OCI-LY7 (cell line): Measurements from ENCODE around the gene BGLAP. TPM values are rescaled to one million over a fixed set of nuclear protein-coding genes. Genes with fewer than 3 reads are reported as not detected.

ENCODE experiments used
- BruUV-seq: library from RNA; stranded (reverse); fragments of 400-500 nt; replicated peaks from 2 replicates; lab custom pipeline; 2021; lab: Mats Ljungman, UMichigan
- CTCF ChIA-PET: fragments of 300-600 bp; sonication (Branson Sonifier 250); formaldehyde crosslinking; loops from one replicate; lab custom pipeline; 2022; ENCODE audit warnings: antibody characterized with exemption; ENCODE audit not compliant: unreplicated experiment; lab: Charles Lee
- POLR2A ChIA-PET: fragments of 300-600 bp; sonication (Branson Sonifier 250); formaldehyde crosslinking; loops from one replicate; lab custom pipeline; 2022; ENCODE audit warnings: antibody characterized with exemption; lab: Charles Lee
- DNase-seq: peaks from one replicate; pipeline ENCODE4 v3.0.0-alpha.2; 2015; ENCODE audit warnings: low spot score
- H2AFZ ChIP-seq: fragments of 200-600 bp; sonication (generic), shearing (Covaris generic); 2 replicates; pipeline ENCODE4 v1.6.1; 2014; ENCODE audit warnings: mild to moderate bottlenecking, antibody characterized with exemption, low read length, moderate library complexity
- H3K27ac ChIP-seq: fragments of 200-600 bp; sonication (generic); 2 replicates; pipeline ENCODE4 v1.5.1; 2014; ENCODE audit warnings: mixed run types, low read depth, mild to moderate bottlenecking, moderate library complexity, low read length, inconsistent platforms; ENCODE audit not compliant: poor library complexity, severe bottlenecking
- H3K36me3 ChIP-seq: fragments of 200-600 bp; sonication (generic); 2 replicates; pipeline ENCODE4 v1.6.1; 2014; ENCODE audit warnings: mild to moderate bottlenecking, antibody characterized with exemption, low read length, moderate library complexity, mixed read lengths; ENCODE audit not compliant: insufficient read depth
- H3K4me1 ChIP-seq: fragments of 200-600 bp; sonication (generic); 2 replicates; pipeline ENCODE4 v1.5.1; 2014; ENCODE audit warnings: mild to moderate bottlenecking, low read length; ENCODE audit not compliant: insufficient read depth, poor library complexity, severe bottlenecking
- H3K4me2 ChIP-seq: fragments of 200-600 bp; sonication (generic); 2 replicates; pipeline ENCODE4 v1.6.1; 2014; ENCODE audit warnings: mild to moderate bottlenecking, low read length
- H3K4me3 ChIP-seq: fragments of 200-600 bp; sonication (generic); 2 replicates; pipeline ENCODE4 v1.5.1; 2014; ENCODE audit warnings: mild to moderate bottlenecking, low read depth, low read length; ENCODE audit not compliant: poor library complexity, severe bottlenecking
- H3K79me2 ChIP-seq: fragments of 200-600 bp; sonication (generic); 2 replicates; pipeline ENCODE4 v1.6.1; 2016; ENCODE audit warnings: low read depth, mild to moderate bottlenecking, low read length, moderate library complexity, mixed read lengths; ENCODE audit not compliant: insufficient read depth
- H3K9me2 ChIP-seq: fragments of 200-600 bp; sonication (generic); 2 replicates; pipeline ENCODE4 v1.6.1; 2016; ENCODE audit warnings: mild to moderate bottlenecking, low read length, mixed read lengths; ENCODE audit not compliant: insufficient read depth
- H3K9me3 ChIP-seq: fragments of 200-600 bp; sonication (generic); 2 replicates; pipeline ENCODE4 v1.6.1; 2014; ENCODE audit warnings: mild to moderate bottlenecking, mixed run types, low read length, mixed read lengths
- H4K20me1 ChIP-seq: fragments of 200-600 bp; sonication (generic); 2 replicates; pipeline ENCODE4 v1.6.1; 2014; ENCODE audit warnings: mild to moderate bottlenecking, antibody characterized with exemption, low read length, moderate library complexity, mixed read lengths; ENCODE audit not compliant: insufficient read depth
- EZH2phosphoT487 ChIP-seq: fragments of 200-600 bp; sonication (generic); IDR thresholded peaks from 2 replicates; pipeline ENCODE4 v1.6.1; 2018; ENCODE audit warnings: low read depth, borderline replicate concordance, mild to moderate bottlenecking, mixed run types, antibody characterized with exemption, low read length, moderate library complexity, mixed read lengths
- intact Hi-C: fragments of 100-400 bp; cut with micrococcal nuclease; formaldehyde crosslinking; loops from one replicate; pipeline ENCODE4 v1.10.0; 2022; ENCODE audit not compliant: unreplicated experiment
- total RNA-seq, 2 experiments: library from RNA; depleted of rRNA in 1 of 2; stranded (reverse); fragments of >200 nt in 1 of 2; shearing (Covaris generic) in 1 of 2; gene quantifications; 2 replicates each; pipeline ENCODE4 v1.2.3, GENCODE V29; 2014 to 2022
- TF ChIP-seq, protein P1 (sequence below): fragments of 200-600 bp; sonication (generic); conservative IDR thresholded peaks from 2 replicates; pipeline ENCODE4 v1.5.1; 2014; ENCODE audit warnings: mild to moderate bottlenecking, antibody characterized with exemption, low read length, moderate library complexity, mixed read lengths

The BGLAP gene
- total RNA-seq, 2 experiments from 2014 or later = 3.7 to 6.0 TPM

DNA sequence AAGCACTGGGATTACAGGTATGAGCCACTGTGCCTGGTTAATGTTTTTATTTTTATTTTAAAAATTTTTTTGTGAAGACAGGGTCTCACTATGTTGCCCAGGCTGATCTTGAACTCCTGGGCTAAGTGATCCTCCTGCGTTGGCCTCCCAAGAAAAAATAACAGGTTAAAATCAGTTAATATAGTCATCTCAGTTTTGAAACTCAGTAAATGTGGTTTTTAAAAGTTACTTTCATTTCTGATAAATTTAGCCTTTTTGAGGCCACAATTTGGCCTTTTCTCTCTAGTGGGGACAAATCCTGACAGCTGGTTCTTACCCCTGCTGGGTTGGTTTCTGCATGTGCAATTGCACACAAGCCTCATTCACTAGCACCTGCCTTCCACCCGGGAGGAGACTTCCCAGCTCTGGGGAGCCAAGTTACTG, 15.9 kb upstream of the BGLAP start:
- no TSS peak for BruUV-seq
- no peaks in the 10 kb centered on the region for H3K9me3 ChIP-seq
- H3K4me2 ChIP-seq = peak overlapping the region; percentile 22; the same call in 1 of the 2 replicates
- ChIA-PET CTCF (interaction anchor here (1.2 kb wide), 1 partner anchor 75 kb away, joined by 3 read pairs; no protein-coding TSS in a partner anchor), POLR2A (interaction anchor here (0.6 to 3.7 kb wide), 6 partner anchors 13 to 860 kb away, joined by 3 to 18 read pairs (median 5); partner anchors contain the start of gene PMF1)
- H3K4me1 ChIP-seq = peaks cover 15% of the 10 kb centered on the region
- no peaks in the 10 kb centered on the region for H3K79me2 ChIP-seq
- H3K4me3 ChIP-seq = no peak overlapping the region
- H3K27ac ChIP-seq = peak overlapping the region; percentile 39
- DNase-seq = no peak
- TF ChIP-seq EZH2phosphoT487 = no peak
- TF ChIP-seq, protein P1, sequence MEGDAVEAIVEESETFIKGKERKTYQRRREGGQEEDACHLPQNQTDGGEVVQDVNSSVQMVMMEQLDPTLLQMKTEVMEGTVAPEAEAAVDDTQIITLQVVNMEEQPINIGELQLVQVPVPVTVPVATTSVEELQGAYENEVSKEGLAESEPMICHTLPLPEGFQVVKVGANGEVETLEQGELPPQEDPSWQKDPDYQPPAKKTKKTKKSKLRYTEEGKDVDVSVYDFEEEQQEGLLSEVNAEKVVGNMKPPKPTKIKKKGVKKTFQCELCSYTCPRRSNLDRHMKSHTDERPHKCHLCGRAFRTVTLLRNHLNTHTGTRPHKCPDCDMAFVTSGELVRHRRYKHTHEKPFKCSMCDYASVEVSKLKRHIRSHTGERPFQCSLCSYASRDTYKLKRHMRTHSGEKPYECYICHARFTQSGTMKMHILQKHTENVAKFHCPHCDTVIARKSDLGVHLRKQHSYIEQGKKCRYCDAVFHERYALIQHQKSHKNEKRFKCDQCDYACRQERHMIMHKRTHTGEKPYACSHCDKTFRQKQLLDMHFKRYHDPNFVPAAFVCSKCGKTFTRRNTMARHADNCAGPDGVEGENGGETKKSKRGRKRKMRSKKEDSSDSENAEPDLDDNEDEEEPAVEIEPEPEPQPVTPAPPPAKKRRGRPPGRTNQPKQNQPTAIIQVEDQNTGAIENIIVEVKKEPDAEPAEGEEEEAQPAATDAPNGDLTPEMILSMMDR = no peak
- intact Hi-C loops = loop anchor here (5.0 kb wide), 1 partner anchor 134 kb away; no protein-coding TSS in a partner anchor
- H2AFZ ChIP-seq = no peak overlapping the region
- H3K36me3 ChIP-seq = peaks cover 39% of the 10 kb centered on the region
- H4K20me1 ChIP-seq = no peaks in the 10 kb centered on the region
- no peaks in the 10 kb centered on the region for H3K9me2 ChIP-seq

DNA sequence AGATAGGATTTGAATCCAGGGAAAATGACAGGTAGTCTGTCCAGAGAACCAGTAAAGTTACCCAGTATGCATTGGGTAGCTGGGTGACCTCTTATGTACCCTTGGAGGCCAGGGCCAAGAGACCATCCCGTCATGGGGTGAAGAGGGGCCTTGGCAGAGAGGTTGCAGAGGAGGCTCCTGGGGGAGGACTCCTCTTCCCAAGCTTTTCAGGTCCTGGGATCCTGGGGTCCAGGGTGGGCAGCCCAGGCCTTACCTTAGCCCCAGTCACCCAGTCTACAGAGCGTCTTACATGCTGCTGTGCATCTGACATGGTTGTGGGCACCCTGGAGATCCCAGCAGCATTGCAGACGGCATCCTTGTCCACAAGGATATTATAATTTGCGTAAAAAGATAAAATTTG, 15.2 kb upstream of the BGLAP start:
- H3K9me2 ChIP-seq = no peaks in the 10 kb centered on the region
- no peaks in the 10 kb centered on the region for H4K20me1 ChIP-seq
- DNase-seq = no peak
- H3K79me2 ChIP-seq = no peaks in the 10 kb centered on the region
- H3K4me3 ChIP-seq = no peak overlapping the region
- H3K36me3 ChIP-seq = peaks cover 33% of the 10 kb centered on the region
- no peak overlapping the region for H3K4me2 ChIP-seq
- BruUV-seq = TSS peak; percentile 34
- peak overlapping the region; percentile 39 for H3K27ac ChIP-seq
- H3K9me3 ChIP-seq = no peaks in the 10 kb centered on the region
- TF ChIP-seq, protein P1 = no peak
- TF ChIP-seq EZH2phosphoT487 = no peak
- no peak overlapping the region for H2AFZ ChIP-seq
- H3K4me1 ChIP-seq = peaks cover 15% of the 10 kb centered on the region
- POLR2A ChIA-PET = interaction anchor here (0.6 to 3.7 kb wide), 4 partner anchors 14 to 80 kb away, joined by 3 to 18 read pairs (median 11); partner anchors contain the start of gene PMF1
- CTCF ChIA-PET = interaction anchor here (1.2 kb wide), 1 partner anchor 76 kb away, joined by 3 read pairs; no protein-coding TSS in a partner anchor
- intact Hi-C loops = loop anchor here (5.0 kb wide), 1 partner anchor 134 kb away; no protein-coding TSS in a partner anchor

DNA sequence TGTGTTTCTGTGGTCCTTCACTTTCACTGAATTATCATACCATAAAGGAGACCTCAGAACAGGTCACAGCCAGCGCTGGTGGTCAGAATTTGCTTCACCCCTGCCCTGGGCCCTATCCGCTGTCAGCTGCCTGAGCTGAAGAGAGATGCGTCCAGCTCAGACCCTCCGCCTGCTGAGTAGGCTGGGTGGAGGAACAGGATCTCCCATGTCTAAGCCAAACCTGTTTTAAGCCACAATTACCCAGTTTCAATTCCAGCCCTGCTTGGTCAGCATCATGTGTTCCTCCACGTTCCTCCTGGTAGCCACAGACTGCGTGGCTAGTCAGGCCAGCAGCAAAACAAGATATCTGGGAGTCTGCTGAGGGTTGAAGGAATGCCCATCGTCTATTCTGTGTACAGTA, 13.5 kb upstream of the BGLAP start:
- Histone ChIP-seq H3K27ac (no peak overlapping the region), H3K36me3 (peaks cover 25% of the 10 kb centered on the region), H3K9me3 (no peaks in the 10 kb centered on the region), H3K9me2 (no peaks in the 10 kb centered on the region), H2AFZ (no peak overlapping the region), H3K4me1 (peaks cover 15% of the 10 kb centered on the region), H3K79me2 (no peaks in the 10 kb centered on the region), H3K4me3 (no peak overlapping the region), H4K20me1 (no peaks in the 10 kb centered on the region), H3K4me2 (no peak overlapping the region)
- intact Hi-C loops = loop anchor here (5.0 kb wide), 1 partner anchor 136 kb away; no protein-coding TSS in a partner anchor
- ChIA-PET CTCF (no interaction called here), POLR2A (no interaction called here)
- DNase-seq = no peak
- TF ChIP-seq EZH2phosphoT487 = no peak
- TF ChIP-seq, protein P1 = no peak
- no TSS peak for BruUV-seq
